LNCAP (cell line): ENCODE results near the gene PABPC3.

Experiments
- TF ChIP-seq, protein P1 (sequence below): fragments of 450-650 bp; IDR thresholded peaks from 2 replicates; pipeline ENCODE4 v1.5.1; 2017; ENCODE audit warnings: mild to moderate bottlenecking

Gene PABPC3

DNA sequence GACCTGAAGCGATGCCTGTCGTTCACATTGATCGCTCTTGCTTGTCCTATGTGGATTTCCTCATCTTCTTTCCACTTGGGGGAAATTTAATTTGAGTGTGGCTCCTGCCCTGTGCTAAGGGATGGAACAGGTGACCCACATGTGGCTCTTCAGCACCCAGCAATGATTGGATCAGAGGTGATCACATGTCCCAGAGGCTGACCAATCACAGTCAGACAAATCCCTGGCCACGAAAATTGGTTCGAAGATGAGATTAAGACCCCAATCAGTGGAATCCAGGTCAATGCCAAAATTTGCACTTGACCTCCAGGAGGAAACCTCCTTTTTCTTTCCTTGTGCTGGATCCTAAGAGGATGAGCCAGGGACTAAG lies 52.5 kb downstream of the PABPC3 start:
- TF ChIP-seq, protein P1, sequence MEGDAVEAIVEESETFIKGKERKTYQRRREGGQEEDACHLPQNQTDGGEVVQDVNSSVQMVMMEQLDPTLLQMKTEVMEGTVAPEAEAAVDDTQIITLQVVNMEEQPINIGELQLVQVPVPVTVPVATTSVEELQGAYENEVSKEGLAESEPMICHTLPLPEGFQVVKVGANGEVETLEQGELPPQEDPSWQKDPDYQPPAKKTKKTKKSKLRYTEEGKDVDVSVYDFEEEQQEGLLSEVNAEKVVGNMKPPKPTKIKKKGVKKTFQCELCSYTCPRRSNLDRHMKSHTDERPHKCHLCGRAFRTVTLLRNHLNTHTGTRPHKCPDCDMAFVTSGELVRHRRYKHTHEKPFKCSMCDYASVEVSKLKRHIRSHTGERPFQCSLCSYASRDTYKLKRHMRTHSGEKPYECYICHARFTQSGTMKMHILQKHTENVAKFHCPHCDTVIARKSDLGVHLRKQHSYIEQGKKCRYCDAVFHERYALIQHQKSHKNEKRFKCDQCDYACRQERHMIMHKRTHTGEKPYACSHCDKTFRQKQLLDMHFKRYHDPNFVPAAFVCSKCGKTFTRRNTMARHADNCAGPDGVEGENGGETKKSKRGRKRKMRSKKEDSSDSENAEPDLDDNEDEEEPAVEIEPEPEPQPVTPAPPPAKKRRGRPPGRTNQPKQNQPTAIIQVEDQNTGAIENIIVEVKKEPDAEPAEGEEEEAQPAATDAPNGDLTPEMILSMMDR: no peak
